ENCODE results near the gene PIGW.
A peak's percentile ranks its signal among the peaks of the same experiment; 100 is the strongest.
"Not testable (repeated sequence)": the region's sequence is repeated elsewhere in the genome, so short reads cannot be mapped to it uniquely, and the experiment has no call there.

Gene PIGW

DNA sequence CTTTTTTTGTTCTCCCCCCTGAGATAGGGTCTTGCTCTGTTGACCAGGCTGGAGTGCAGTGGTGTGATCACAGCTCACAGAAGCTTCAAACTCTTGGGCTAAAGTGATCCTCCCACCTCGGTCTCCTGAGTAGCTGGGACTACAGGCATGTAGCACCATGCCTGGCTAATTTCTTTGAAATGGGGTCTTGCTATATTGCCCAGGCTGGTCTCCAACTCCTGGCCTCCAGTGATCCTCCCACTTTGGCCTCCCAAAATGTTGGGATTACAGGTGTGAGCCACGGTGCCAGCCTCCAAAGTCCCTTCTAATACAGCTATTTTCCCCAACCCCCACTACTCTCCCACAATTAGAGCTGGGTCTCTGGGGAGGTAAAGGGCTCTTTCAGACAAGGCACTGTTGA, 26.3 kb upstream of the PIGW start:
- DNase-seq = not testable (repeated sequence)

DNA sequence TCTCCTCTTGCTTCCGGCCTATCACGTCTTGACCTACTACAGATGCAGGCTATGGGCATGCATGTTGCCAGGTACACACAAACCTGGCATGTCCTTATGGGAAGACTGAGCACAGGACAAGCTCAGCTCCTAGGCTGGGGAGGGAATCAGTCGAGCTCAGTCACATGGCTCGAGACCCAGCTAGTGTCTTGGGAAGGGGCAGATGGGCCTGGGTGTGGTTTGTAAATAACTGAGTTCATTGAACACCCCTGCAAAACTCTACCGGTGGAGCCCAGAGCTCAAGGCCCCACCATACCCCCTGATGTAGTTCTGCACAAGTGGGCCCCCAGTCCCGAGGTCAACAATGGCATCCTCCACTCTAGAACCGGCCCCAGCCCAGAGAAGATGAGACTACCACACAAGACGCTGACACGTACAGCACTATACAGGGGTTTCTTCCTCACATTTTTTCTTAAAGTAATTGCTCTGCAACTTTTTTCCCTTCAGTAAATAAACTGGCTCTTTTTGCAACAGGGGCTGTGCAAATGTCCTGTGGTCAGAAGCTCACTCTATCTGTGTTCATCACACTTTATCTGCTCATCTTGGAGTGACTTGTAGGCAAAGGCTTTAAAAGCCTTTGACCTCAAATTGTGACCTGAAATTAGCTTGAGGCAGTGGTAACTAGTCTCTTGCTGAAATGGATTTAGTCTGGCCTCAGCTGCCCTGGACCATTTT, 25.4 kb upstream of the PIGW start:
- no peak for DNase-seq

DNA sequence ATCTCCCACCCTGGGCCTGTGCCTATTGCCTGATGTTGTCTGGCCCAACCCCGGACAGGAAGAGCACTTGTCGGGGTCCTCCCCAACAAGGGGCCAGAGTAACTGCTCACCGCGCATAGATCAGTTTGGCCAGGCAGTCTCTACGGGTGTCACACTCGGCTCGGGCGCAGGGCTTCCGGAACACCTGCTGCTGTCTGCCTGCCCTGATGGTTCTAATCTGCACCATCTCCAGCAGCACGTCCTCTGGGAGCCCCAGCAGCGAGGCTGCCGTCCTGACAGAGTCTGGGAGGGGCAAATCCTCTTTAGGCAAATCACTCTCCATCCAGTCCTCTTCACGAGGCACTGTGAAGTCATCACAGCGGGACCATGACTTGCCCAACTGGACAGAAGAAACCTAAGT, 24.2 kb upstream of the PIGW start:
- no peak for DNase-seq

DNA sequence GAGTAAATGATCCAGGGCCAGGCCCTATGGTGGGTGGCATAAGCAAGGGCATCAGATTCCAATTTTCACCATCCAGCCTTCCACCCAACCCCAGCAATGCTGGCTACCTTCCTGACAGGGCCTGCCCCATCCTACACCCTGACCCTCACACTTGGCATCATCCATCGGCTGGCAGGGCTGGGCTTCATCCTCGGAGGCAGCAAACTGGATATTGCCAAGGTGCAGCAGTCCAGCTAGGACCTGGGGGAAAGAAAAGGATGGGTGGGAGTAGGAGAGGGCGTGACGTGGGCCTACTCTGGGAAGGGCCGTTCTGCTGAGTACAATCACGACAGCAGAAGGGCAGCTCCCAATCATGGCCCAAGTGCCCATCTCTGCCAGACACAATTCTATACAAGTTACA, 23.6 kb upstream of the PIGW start:
- DNase-seq = no peak

DNA sequence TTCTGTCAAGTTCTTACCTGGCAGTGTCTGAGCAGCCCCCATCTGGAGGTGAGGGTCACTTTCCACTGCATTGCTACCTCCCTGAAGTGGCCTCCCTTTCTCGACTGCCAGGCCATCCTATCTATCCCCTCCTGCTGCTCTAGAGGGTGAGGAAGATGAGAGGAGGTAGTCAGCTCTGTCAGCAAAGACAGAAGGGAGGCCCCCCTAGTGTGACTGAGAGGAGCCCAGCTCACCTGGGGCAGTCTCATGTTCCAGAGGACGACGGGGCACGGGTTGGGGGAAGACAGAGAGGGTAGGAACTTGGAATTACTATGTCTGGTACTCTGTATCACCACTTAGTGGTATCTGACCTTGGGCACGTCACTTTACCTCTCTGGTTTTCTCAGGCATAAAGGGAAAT, 22.1 kb upstream of the PIGW start:
- DNase-seq = no peak

DNA sequence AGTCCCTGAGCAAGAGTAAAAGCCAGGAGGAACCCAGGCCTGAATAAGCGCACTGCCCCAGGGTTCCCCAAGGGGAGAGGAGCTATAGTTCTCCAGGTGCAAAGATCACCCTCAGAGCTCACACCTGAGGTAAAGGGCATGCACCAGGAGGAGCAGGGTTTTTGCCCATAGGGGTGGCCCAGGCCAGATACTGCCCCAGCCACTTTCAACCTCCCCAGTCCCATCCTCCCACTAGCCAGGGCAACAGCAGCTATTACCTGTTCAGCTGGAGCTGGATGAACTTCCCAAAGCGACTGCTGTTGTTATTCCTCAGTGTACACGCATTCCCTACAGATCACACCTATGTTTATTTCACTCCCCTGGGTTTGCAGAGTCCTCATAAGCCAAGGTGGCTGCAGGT, 19.9 kb upstream of the PIGW start:
- no peak for DNase-seq

DNA sequence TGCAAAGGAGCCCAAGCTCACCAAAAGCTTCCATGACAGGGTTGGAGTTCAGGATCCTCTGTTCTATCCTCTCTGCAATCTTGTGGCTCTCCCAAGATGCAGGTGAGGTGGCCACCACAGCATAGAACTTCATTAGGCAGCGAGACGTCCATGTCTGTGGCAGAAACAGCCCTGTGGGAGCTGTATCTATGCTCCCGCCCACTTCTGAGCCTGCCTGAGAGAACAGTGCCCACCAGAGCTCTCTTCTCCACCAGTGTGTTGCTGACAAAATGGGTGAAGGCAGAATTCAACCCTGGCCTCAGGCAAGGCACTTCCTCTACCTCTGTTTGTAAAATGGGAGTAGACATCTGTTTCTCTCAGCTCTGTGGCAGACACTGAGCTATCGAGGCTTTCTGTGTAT, 18.9 kb upstream of the PIGW start:
- no peak for DNase-seq

DNA sequence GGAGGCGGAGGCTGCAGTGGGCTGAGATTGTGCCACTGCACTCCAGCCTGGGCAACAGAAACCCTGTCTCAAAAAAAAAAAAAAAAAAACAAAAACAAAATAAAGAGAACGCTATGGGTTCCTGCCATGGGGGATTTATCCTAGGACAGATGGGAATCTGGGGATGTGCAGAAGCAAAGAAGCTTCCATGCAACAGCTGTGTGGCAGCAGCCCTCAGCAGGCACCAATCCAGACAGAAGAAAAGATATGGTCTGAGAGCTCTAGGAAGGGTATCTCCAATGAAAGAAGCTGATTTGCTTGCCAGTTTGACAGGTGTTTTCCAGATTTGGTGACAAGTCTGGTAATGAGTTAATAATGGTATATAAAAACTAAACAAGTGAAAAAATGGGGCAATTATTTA, 11.7 kb upstream of the PIGW start:
- DNase-seq = no peak

DNA sequence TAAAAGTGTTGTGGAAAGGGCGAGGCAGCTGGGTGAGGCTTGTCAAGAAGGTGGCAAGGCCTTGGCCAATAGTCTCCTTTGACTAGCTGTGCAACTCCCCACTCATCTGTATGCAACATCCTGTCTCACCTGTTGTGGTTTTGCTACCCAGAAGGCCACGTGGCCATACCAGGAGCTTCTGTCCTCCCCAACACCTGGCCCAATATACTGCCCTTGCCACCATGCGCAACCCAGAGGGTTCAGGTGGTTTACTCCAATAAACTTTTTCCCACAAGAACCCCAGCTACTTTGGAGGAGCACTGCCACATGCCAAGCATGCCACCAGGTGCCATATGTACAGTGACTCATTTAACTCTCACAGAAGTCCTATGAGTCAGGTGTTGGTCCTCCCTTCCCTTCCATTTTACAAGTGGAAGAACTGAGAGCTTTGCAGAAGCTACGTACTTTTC, 10.3 kb upstream of the PIGW start:
- DNase-seq = peak; percentile 25

DNA sequence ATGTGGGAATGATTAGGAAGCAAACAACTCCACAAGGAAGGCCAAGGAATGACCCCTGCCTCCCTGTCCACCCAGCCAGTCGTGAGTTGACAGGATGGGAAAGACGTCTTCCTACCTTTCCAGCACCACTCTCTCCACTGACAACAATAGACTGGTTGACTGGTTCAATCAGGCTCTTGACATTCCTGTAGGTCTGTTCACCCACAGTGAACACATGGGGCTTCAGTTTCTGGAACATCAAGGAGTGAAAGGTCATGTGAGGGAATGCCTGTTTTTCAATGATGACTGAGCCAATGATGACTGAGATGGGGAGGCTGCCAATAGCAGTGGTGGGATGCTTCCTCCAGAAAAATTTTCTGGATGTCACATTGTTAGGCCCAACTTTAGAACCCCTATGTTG, 9.7 kb upstream of the PIGW start:
- peak; percentile 33 for DNase-seq

DNA sequence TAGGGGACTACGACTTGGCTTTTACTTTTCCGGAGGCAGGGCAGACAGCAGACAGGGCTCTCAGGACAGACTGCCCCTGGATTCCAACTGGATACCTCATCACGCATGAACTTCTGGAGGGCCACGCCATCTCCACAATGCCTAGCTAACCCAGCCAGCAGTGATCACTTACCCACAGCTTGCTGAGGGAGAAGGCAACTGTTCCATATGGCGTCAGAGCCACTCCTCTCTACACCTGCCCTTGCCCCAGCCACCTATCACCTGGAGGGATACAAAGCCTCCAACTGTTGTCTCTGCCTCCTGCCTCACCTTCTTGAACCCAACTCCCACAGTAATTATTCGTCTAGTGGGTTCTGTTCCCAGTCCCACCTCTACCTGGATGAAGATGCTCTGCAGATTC, 8.9 kb upstream of the PIGW start:
- DNase-seq = no peak

DNA sequence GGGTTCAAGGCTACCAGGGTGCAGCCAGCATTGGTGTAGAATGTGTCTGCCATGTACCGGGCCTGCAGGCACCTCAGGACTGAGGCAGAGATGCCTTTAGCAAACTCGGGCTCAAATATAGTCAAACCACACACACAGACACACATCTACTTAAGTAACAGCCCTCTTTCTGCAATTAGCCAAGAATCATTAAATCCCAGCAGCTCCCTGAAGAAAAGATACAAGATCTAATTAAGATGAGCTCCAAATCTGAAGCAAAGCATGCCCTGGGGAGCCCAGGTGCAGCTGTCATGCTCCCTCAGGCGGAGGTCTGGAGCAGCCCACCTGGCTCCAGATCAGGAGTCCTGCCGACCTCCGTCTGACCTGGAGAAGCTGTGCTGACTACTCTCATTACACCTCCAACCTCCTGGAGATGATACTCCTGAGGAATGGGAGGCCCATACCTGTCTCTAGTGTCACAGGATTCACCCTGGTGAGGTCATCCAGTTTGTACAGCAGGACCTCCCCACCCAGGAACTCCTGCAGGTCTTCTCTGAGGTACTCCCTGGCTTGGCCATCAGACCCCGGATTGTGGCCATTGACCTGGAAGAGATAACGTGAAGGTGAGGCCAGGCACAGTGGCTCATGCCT, 7.1 kb upstream of the PIGW start:
- no peak for DNase-seq

DNA sequence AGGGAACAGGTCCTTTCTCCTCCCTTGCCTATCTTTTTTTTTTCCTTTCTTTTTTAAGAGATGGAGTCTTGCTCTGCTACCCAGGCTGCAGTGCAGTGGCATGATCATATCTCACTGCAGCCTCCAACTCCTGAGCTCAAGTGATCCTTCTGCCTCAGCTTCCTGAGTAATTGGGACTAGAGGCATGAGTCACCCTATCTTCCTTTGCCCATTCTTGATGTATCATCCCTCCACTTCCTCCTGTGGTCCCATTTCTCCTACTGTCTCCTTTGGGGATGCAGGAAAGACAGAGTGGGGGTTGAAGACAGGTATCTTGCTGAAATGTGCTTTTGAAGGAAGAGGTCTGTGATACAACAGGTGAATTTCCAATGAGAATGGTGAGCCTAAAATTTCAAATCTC, 5.7 kb upstream of the PIGW start:
- DNase-seq = peak; percentile 78

DNA sequence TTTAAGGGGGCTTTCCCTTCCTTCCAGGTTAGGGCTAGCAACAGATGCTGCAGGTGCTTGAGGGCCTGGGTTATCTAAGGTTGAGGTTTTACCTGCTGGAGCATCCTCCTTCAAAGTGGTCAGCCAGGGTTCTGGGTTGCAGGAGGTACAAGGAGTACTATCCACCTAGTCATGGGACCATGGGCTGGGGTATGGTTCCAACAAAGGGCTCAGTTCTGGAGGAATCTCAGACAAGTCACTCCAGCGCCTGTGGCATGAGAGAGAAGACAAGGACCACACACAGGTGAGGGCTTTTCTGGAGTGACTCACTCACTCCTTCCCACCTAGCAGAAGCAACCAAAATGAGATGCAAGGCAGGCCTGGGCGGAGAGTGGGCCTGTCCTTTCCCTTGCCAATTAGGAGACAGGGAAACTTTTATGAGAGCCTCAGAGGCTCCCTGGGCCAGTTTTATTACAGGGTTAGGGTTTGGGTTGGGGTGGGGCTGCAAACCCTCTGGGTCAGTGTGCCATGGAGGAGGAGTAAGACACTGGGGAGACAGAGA, 2.3 kb upstream of the PIGW start:
- no peak for DNase-seq

DNA sequence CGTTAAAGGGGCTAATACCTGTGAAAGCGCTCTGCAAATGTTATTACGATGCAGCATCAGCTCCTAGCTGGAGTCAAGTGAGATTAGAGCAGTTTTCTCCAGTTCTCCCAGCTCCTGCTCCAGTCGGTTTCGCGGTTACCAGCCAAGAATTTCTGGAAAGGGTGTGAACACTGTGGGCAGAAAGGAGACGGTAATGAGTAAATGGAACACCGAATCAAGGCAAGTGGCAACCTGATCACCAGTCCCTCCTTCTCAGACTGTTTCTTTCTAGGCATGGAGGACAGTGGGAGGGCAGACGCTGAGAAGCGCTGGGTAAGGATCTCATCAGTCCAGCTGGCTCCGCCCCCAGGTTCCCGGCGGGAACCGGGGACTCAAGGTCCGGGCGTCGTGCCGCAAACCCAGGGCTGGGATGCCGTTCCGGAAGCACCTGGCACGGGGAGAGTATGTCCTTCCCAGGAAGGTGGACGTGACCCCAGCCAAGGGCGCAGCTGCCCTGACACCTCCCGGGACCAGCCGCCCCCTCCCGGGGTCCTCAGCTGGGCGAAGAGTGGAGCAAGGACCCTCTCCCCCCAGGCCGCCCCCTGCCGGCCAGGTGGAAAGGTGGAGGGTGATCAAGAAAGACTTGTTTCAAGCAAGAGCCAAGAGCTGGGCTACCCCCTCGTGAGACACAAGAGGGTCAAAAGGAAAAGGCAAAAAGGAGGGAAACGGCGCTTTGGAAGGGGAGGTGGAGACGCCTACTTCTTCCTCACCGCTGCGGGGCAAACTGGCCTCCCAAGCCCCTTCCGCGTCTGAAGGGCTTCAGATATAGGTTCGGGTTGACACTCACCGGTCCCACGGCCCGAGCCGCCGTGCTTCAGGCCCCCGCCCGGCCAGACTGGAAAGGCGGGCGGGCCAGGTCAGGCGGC, 600 bp upstream of the PIGW start:
- peak; percentile 78 for DNase-seq

DNA sequence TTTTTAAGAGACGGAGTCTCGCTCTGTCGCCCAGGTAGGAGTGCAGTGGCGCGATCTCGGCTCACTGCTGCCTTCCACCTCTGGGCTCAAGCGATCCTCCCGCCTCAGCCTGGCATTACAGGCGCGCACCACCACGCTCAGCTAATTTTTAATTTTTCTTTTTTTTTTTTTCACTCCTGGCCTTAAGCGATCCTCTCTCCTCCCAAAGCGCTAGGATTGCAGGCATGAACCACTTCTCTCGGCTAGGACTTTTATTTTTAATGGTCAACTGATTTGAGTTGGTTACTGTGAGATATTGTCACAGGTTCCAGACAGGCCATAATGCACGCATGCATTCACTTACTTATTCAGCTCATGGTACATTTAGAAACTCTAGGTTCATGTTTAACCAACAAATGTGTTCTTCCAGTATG, 888 bp downstream of the PIGW start:
- DNase-seq = no peak

DNA sequence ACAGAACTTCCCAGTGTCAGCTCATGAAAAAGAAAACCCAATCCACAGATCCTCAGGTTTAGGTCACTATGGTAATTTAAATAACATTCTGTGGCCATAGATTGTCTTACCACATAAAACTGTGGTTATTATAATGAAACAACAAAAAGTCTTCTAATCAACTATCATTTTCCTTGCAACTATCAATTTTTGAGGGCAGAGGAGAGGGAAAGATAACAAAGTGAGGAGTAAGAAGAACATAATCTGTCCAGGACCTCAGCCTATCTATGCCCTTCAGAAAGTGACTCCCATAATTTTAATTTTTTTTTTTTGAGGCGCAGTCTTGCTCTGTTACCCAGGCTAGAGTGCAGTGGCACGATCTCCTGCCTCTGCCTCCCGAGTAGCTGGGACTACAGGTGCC, 5.9 kb downstream of the PIGW start:
- no peak for DNase-seq

DNA sequence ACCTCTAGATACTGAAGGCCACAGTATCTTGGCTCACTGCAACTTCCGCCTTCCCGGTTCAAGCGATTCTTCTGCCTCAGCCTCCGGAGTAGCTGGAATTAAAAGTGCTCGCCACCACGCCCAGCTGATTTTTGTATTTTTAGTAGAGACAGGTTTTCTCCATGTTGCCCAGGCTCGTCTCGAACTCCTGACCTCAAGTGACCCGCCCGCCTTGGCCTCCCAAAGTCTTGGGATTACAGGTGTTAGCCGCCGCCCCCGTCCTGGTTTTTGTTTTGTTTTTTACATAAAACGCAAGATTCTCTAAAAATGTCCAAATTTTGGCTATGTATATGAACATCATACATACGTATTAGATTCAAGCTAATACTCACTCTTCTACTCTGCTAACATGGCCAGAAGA, 8.0 kb downstream of the PIGW start:
- DNase-seq = no peak

DNA sequence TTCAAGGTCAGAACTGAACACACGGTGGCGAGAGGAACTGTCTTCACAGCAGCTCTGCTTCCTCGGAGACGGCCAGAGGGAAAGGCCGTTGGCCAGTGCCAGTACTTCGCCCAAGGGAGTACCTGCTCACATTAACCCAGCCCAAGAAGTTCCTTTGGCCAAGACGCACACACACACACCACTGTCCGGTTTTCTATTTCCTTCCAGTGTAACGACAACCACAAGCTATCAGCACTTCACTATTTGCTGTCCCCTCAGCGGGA, 9.2 kb downstream of the PIGW start:
- peak; percentile 53 for DNase-seq

DNA sequence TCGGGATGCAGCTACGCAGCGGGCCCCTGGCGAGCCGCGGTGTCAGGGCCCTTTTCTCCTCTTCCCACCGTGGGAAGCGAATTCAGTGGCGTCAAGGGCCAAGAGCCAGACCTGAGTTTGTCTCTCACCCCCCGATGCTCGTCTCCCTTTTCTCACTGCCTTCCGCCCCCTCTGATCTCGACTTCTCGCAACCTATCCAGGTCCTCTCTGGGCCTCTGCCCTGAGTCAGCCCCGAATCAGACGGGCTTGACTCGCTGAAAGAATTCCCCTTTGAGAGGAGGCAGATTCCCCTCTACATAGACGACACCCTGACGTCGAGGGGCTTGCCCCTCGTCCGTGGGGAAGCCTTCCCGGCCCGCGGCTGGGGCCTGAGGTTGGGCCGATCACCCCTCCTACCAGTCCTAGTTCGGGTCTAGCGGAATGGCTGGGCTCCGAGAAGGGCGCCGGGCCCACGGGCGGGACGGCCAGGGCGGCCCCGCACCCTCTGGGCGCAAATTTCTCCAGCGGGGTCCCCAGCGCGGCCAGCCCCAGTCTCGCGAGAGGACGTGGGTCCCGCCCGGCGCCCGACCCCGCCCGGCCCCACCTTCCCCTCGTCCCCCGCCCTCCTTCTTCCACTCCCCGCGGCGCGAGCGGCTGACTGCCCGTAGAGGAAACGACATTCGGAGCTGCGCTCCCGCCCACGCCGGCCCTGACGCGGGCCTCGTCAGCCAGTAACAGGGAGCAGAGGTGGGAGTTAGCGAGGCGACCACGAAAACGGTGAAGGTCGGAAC, 9.7 kb downstream of the PIGW start, which contains the start of gene GGNBP2:
Gene GGNBP2 (plus strand): TSS at position 613 of the 770 bp plus-strand sequence. CDS start 806 bp downstream, outside the sequence.
- DNase-seq = peak; percentile 95

DNA sequence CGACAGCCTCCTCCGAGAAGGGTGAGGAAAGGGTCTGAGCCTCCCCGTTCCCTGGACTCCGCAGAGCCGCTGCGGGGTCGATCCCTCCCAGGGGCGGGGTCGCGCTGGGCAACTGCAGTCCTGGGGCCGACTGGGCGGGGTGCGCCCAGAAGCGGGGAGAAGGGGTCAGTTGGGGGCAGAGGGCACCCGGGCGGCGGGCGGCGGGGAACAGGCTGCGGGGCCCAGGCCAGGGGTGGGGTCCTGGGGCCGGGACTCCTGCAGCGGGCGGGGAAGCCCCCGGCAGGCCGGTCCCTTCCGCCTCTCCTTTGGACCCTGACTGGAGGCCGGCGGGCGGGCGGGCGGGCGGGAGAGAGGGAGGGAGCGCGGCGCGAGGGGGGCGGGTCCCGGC, 10.3 kb downstream of the PIGW start:
- DNase-seq = no peak

DNA sequence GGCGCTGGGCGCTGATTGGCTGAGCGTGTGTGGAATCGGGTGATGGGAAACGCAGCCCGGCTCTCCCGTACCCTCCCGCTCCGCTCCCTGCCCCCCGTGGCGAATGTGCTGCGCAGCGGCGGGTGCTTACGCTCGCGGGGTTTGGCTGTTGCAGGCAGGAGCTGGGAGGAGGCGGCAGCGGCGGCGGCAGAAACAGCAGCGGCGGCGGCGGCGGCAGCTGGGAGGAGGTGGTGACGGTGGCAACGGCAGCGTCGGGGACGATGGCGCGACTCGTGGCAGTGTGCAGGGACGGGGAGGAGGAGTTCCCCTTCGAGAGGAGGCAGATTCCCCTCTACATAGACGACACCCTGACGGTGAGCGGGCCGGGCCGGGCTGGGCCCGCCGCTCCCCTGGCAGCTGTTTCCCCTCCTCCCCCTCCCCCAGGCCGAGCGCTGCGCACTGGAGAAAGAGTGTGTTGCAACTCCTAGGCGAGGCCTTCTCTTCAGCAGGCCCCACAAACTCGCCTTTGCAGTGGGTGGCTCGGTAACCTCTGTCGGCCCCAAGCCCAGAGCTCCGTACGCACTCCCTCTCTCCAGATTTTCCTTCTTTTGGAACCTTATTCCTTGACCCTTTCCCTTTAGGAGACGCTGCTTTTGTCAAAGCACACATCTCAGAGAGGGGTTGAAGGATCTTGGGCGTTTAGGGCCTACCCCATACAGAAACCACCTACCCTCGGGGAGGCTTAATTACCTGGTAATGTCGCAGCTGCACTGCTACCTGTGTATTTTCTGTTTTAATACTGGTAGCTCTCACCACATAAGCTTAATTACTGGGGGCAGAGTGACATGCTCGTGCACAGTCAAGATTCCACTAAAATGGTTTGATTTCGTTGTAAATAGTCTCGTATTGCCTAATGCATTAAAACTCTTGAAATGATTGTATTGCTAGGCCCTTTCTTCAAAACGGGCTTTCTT, 11.0 kb downstream of the PIGW start:
- DNase-seq = peak; percentile 97

Measured in EL (cell line).